GM13977 (cell line): Measurements from ENCODE around the gene ILKAP.

Experiments
- DNase-seq: peaks from one replicate; pipeline ENCODE4 v3.0.0; 2012; ENCODE audit warnings: low spot score
- CTCF ChIP-seq: IDR thresholded peaks from 2 replicates; pipeline ENCODE4 v1.5.1; 2012; ENCODE audit warnings: mild to moderate bottlenecking, control low read depth; ENCODE audit not compliant: insufficient read depth; ENCODE audit errors: extremely low read depth, missing control alignments
- in situ Hi-C: fragments of 300-500 bp; cut with MboI; formaldehyde crosslinking; loops from one replicate; pipeline ENCODE4 v1.12.0; 2022; ENCODE audit warnings: low sequenced_read_pairs, low pct_unique_long_range_greater_than_20kb, mixed read lengths, inconsistent platforms; ENCODE audit not compliant: unreplicated experiment

Gene ILKAP

DNA sequence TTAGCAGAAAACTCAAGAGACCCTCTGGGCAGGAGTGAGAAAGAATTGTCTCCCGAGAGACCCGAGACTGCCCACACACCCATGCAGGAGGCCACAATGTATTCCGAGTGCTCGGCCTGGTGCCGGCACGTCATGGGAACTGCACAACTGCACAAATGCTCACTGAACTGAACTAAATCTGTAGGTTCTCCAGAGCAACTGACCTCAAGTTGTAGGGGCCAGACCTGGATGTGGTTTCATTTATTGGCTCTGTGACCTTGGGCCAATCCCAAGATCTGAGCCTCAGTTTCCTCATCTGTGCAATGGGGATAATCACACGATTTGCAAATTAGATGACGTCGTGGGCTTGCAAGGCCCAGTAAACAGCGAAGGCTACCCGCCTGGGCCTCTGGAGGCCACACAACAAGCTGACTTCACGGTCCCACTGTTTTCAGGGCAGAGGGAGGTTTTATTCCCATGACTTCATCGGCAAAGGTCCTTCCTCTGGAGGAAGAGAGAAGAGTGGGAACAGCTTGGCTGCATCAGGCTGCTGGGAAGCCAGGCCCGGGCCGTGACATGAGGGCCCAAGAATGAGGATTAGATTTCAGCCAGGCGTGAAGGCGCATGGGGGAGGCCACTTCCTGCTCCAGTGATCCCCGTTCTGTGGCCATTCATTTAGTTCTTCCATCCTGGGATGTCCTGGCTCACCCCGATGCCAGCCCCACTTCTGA, 48.3 kb downstream of the ILKAP start:
- in situ Hi-C loops = no loop called here
- TF ChIP-seq CTCF = no peak
- DNase-seq = no peak

DNA sequence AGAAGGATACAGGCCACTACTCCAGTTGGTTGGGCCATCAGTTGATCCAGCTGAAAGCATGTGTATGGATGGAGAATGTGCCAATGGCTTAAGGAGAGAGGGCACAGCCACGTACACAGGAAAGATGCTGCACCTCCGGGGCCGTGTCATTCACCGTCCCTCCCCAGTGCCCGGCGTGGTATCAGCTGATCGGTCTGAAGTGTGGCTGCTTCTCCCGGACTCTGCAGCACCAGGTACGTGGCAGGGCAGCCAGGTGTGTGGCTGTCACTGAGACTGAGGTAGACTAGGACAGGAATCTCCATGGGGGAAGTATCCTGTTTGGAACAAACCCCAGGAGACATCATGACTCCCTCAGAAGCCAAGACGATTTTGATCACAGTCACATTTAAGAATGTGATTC, 48.9 kb downstream of the ILKAP start:
- DNase-seq = no peak
- TF ChIP-seq CTCF = no peak
- in situ Hi-C loops = no loop called here

GRCh38 chr2:238152771-238153688, 50.5 kb downstream of the ILKAP start:
- no peak for TF ChIP-seq CTCF
- no peak for DNase-seq
- in situ Hi-C loops = no loop called here

GRCh38 chr2:238151628-238152235, 51.8 kb downstream of the ILKAP start:
- TF ChIP-seq CTCF = no peak
- in situ Hi-C loops = no loop called here

DNA sequence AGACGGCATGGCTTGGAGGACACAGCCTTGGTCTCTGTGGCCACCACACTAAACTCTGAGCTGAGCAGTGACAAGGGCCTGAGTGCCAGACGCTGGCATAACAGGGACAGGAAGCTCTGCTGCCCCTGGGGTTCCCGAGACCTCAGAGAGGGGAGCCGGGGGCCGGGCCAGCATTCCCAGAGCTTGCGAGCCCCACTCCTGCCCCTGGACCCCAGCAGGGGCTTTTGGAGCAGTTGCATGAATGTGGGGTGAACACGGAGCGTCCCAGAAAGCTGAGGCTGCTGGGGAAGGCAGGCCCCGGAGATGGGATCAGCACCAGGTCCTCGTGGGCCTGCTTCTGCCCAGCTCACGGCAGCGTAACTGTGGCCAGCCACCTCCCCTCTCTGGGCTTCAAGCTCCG, 52.3 kb downstream of the ILKAP start:
- no peak for DNase-seq
- TF ChIP-seq CTCF = no peak
- in situ Hi-C loops = no loop called here

More at GRCh38 chr2:238151628-238152235, 51.8 kb downstream of the ILKAP start:
- DNase-seq = no peak

DNA sequence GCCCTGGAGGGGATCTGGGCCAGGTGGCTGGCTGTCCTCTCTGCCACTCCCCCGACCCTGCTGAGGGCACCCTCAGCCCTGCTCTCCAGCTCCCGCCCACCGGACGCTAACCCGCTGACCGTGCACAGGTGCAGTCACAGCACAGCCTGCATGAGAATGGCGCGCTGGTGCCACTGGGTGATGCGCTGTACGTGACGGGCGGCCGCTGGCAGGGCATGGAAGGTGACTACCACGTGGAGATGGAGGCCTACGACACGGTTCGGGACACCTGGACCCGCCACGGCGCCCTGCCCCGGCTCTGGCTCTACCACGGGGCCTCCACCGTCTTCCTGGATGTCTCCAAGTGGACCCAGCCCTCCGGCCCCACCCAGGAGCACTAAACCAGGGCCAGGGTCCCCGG, 52.8 kb downstream of the ILKAP start:
- no peak for DNase-seq
- no peak for TF ChIP-seq CTCF
- in situ Hi-C loops = no loop called here
